Adipocyte (in vitro differentiated cells): Measurements from ENCODE around the gene PITPNM3.
A peak's percentile ranks its signal among the peaks of the same experiment; 100 is the strongest.

ENCODE experiments used
- DNase-seq: peaks from one replicate; pipeline ENCODE4 v3.0.0-alpha.2; 2015; ENCODE audit warnings: low read depth
- H3K27me3 ChIP-seq: replicated peaks from 2 replicates; pipeline ENCODE4 v1.7.0; 2013; ENCODE audit warnings: mild to moderate bottlenecking, low read length, moderate library complexity; ENCODE audit not compliant: control insufficient read depth, insufficient read depth
- H3K36me3 ChIP-seq: 2 replicates; pipeline ENCODE4 v1.7.0; 2013; ENCODE audit warnings: low read length, mild to moderate bottlenecking, moderate library complexity; ENCODE audit not compliant: control insufficient read depth, insufficient read depth, severe bottlenecking
- H3K4me1 ChIP-seq: 2 replicates; pipeline ENCODE4 v1.7.0; 2013; ENCODE audit warnings: mild to moderate bottlenecking, low read length, moderate library complexity; ENCODE audit not compliant: control insufficient read depth, insufficient read depth
- H3K4me3 ChIP-seq: 2 replicates; pipeline ENCODE4 v1.7.0; 2013; ENCODE audit warnings: mild to moderate bottlenecking, low read length, moderate library complexity
- H3K9ac ChIP-seq: 2 replicates; pipeline ENCODE4 v1.7.0; 2013; ENCODE audit warnings: mild to moderate bottlenecking, low read length, moderate library complexity
- H3K9me3 ChIP-seq: 2 replicates; pipeline ENCODE4 v1.7.0; 2013; ENCODE audit warnings: mild to moderate bottlenecking, low read length, moderate library complexity; ENCODE audit not compliant: control insufficient read depth

Gene PITPNM3

DNA sequence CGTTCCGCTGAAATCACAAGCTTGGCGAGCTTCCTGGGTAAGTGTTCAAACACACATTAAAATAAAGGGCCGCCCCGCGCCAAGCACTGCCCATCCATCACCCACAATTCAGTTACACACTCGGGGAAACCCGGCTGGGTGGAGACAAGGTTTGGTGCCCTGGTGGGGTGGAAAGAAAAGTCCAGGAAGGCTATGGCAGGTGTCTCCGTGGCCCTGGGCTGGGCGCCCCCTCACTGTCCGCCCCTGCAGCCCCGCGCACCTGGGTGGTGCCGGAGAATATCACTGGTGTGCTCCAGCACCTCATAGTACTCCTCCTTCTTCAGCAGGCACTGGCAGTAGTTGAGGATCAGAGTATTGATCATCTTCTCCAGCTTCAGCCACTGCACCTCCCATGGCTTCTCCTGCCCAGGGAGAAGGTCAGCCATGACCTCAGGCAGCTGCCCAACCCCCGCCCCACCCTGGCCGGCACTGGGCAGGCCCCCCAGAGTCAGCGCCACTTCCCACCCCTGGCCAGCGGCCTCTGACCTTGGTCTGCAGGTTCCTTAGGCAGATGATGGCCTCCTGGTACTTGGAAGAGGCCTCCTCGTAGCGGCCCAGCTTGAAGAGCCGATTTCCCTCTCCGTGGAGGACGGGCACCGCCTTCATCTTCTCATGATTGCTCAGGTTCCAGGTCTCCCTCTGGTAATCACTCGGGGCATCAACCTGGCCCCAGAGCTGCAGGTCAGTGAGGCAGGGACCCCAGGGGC is 129.8 kb downstream of the PITPNM3 start:
- Histone ChIP-seq H3K9ac (no peak overlapping the region), H3K4me1 (peaks cover 3% of the 10 kb centered on the region), H3K27me3 (peaks cover 10% of the 10 kb centered on the region), H3K9me3 (peaks cover 3% of the 10 kb centered on the region), H3K4me3 (no peak overlapping the region), H3K36me3 (no peaks in the 10 kb centered on the region)
- DNase-seq = no peak

DNA sequence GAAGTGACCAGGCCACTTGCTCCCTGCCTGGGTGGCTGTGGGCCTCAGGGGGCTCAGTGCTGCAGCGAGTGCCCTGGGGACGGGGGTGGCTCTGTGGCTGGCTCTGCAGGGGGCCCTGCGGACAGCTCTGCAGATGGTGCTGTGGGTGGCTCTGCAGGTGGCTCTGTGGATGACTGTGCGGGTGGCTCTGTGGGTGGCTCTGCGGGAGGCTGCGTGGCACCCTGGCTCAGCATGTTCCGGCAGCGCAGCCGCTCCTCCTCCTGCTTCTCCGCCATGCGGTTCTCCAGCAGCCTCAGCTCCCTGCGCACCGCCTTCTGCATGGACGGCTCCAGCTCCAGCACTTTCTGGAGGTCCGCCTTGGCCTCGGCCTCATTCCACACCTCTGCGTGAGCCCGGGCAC is 130.9 kb downstream of the PITPNM3 start:
- Histone ChIP-seq H3K4me1 (peaks cover 3% of the 10 kb centered on the region), H3K9me3 (no peaks in the 10 kb centered on the region), H3K4me3 (no peak overlapping the region), H3K27me3 (peaks cover 10% of the 10 kb centered on the region), H3K9ac (no peak overlapping the region), H3K36me3 (no peaks in the 10 kb centered on the region)
- no peak for DNase-seq

DNA sequence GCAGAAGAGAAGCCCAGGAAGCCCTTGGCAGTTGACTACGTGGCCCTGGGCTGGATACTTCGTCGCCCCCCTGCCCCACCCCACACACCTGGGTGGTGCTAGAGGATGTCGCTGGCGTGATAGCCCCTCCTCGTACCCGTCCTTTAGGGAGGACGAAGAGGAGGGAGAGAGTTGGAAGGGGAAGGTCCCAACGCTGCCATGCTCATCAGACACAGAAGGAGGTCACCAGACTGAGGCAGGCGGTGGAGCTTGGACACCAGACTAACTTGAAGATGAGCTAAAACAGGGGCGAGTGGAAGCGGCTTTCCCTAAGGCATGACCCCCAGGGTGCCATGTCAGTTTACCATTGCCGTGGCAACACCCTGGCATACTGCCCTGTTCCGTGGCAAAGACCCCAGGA is 132.4 kb downstream of the PITPNM3 start:
- H3K4me3 ChIP-seq = no peak overlapping the region
- H3K9ac ChIP-seq = no peak overlapping the region
- H3K4me1 ChIP-seq = peaks cover 3% of the 10 kb centered on the region
- no peak for DNase-seq
- peaks cover 15% of the 10 kb centered on the region for H3K27me3 ChIP-seq
- H3K9me3 ChIP-seq = no peaks in the 10 kb centered on the region
- H3K36me3 ChIP-seq = no peaks in the 10 kb centered on the region

DNA sequence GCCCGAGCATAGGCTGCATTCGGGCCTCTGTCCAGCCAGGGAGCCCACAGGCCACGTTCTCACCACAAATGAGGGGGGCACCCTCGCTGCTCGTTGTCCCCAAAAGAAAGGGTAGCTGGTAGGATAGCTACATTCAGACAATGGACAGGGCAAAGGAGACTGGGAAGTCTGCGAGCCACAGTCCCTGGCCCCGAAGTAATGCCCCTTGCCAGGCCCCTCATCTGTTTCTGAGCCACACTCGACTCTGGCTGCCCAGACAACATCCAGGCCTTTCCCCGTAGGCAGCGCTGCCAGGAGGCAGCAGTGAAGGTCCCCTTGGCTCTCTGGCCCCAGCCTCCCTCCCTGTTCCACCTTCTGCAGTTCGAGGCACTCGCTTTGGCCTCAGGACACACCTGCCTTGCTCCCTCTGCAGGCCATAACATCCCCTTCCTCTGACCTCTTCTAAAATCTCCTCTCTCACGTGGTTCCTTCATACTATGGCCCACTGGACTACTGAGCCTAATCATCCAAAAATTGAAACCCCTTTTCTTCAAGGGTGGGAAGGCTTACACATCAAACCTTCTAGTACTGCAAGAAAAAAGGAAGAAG is 133.6 kb downstream of the PITPNM3 start:
- Histone ChIP-seq H3K4me1 (peaks cover 3% of the 10 kb centered on the region), H3K4me3 (no peak overlapping the region), H3K9me3 (no peaks in the 10 kb centered on the region), H3K36me3 (no peaks in the 10 kb centered on the region), H3K9ac (no peak overlapping the region), H3K27me3 (peaks cover 15% of the 10 kb centered on the region)
- DNase-seq = no peak

DNA sequence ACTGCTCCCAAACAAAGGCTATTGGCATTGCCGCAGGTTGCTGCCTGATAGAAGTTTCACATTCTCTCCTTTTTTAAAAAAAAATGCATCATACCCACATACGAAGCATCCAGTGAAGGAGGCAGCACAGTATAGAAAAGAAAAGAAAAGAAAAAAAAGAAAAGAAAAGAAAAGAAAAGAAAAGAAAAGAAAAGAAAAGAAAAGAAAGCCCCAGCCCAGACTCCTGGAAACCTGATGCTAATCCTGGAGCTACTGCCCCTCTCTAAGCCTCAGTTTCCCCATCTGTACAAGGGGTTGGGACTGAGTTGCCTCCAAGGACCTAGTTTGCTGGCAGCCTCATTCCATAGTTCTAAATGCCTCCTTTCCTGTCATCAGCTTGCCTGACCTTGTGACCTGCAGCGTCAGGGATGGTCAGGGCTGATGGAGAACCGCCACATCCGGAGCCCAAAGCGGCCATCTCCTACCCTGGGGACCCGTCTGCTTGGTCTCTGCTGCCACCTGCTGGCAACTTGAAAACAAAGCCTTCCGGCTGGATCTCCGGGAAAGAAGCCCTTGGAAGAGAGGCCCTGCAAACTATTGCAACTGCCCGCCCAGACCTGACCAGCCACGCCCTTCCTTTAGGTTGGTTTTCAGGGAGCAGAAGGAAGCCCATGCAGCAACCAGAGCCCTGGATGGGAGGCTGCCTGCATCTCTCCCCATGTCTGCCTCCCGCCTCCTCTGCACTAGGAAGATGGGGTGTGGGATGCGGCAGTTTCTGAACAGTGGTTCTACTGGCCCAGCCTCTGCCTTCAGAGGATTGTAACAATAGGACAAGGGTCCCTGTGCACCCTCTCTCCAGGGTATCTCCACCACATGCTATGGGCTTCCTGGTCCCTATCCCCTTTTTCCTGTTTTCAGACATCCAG is 134.4 kb downstream of the PITPNM3 start:
- no peaks in the 10 kb centered on the region for H3K9me3 ChIP-seq
- no peak overlapping the region for H3K9ac ChIP-seq
- peak; percentile 90 for DNase-seq
- no peak overlapping the region for H3K4me3 ChIP-seq
- peaks cover 20% of the 10 kb centered on the region for H3K27me3 ChIP-seq
- H3K4me1 ChIP-seq = no peaks in the 10 kb centered on the region
- H3K36me3 ChIP-seq = no peaks in the 10 kb centered on the region

DNA sequence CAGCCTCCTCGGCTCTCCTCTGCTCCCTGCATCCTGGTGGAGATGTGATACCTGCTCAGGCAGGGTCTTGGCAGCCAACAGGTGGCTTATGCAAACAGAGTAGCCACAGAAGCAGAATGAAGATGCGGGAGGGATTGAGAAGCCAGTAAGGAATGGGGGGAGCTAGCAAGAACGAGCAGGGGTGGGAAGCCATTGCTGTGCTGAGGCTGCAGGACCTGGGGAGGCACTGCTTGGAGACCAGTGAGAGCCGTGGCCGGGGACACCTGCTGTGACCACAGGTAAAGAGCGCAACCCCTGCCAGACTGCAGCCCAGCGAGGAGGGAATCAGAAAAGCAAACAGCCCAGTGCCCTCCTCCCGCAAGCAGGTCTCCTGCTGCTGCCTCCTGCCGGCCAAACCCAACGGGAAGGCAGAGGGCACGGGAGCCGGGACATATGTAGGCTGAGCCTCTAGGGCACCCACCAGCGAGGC is 136.1 kb downstream of the PITPNM3 start:
- H3K4me1 ChIP-seq = no peaks in the 10 kb centered on the region
- H3K4me3 ChIP-seq = no peak overlapping the region
- H3K9me3 ChIP-seq = no peaks in the 10 kb centered on the region
- DNase-seq = peak; percentile 39
- peaks cover 26% of the 10 kb centered on the region for H3K27me3 ChIP-seq
- H3K36me3 ChIP-seq = no peaks in the 10 kb centered on the region
- H3K9ac ChIP-seq = no peak overlapping the region

DNA sequence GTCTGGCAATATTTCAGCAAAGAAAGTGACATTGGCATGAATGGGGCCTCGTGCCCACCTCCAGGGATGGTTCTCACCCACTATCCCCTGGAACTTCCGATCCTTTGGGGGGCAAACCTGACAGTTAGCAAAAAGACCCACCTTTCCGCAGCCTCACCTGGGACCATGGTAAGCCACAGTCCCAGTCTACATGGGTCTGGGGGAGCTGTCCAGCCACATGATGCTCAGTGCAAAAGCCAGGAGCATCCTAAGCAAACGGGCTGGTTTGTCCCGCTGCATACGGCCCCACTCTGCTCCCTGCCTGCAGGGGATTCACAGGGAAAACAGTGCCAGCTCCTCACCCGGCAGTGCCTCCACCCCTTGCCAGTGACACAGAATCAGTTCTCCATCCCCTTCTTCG is 140.7 kb downstream of the PITPNM3 start:
- Histone ChIP-seq H3K36me3 (no peaks in the 10 kb centered on the region), H3K9me3 (no peaks in the 10 kb centered on the region), H3K4me1 (no peaks in the 10 kb centered on the region), H3K9ac (no peak overlapping the region), H3K27me3 (peaks cover 37% of the 10 kb centered on the region), H3K4me3 (no peak overlapping the region)
- no peak for DNase-seq

DNA sequence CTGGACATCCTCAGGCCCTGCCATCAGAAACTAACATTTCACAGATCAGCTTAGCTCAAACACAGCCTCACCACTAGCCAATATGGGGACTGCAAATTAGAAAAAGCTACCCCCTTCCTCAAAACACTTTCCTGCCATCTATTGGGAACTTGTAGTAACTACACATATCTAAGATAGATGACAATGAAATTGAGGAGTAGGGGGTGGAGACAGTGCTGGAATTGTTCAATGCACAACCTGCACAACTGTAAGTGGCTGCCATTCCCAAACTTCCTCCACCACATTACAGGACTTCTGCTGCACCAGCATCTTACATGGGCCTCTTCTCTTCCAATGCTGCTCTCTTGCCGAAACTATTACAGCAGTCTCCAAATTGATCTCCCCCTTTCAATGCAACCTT is 143.3 kb downstream of the PITPNM3 start:
- peak; percentile 67 for DNase-seq
- H3K27me3 ChIP-seq = peaks cover 37% of the 10 kb centered on the region
- no peaks in the 10 kb centered on the region for H3K4me1 ChIP-seq
- no peak overlapping the region for H3K4me3 ChIP-seq
- no peaks in the 10 kb centered on the region for H3K36me3 ChIP-seq
- no peak overlapping the region for H3K9ac ChIP-seq
- no peaks in the 10 kb centered on the region for H3K9me3 ChIP-seq

DNA sequence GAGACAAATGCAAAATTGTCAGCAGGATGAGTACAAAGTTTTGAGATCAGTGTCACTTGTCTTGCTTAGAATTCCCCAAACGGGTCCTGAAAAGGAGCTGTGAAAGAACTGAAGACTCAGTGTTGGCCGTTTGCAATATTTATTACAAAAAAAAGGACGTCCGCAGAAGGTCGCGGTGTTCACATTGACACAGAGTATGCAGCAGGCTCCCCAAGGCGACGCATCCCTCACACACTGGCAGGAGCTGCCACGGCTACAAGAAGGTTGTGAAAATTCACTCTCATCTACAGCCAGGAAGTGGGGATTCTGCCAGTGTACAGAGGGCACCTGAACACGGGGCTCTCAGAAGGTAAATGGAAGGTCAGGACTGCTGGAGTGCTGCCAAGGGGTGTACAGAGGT is 147.6 kb downstream of the PITPNM3 start:
- peaks cover 42% of the 10 kb centered on the region for H3K27me3 ChIP-seq
- H3K4me3 ChIP-seq = no peak overlapping the region
- no peaks in the 10 kb centered on the region for H3K36me3 ChIP-seq
- H3K9me3 ChIP-seq = peaks cover 3% of the 10 kb centered on the region
- no peak for DNase-seq
- no peak overlapping the region for H3K9ac ChIP-seq
- no peaks in the 10 kb centered on the region for H3K4me1 ChIP-seq

DNA sequence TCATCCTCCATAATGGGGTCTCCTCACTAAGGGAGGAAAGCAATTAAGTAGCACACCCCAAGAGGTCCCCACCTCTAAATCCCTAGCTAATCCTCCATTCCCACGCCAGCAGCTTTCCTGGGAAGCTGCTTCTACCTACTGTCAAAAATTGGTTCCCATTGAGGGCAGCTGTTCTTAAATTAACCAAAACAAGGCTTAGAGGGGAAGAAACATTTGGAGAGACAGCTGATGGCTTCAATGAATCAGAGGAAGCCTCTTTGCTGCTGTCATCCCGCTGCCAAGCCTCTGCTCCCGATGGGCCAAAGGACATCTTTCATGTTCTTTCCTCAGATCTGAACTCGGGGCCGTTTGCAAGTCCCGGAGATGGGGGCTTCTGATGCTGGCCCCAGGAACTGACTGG is 148.1 kb downstream of the PITPNM3 start:
- Histone ChIP-seq H3K9me3 (peaks cover 3% of the 10 kb centered on the region), H3K36me3 (no peaks in the 10 kb centered on the region), H3K4me1 (no peaks in the 10 kb centered on the region), H3K9ac (no peak overlapping the region), H3K27me3 (peaks cover 42% of the 10 kb centered on the region), H3K4me3 (no peak overlapping the region)
- DNase-seq = no peak

DNA sequence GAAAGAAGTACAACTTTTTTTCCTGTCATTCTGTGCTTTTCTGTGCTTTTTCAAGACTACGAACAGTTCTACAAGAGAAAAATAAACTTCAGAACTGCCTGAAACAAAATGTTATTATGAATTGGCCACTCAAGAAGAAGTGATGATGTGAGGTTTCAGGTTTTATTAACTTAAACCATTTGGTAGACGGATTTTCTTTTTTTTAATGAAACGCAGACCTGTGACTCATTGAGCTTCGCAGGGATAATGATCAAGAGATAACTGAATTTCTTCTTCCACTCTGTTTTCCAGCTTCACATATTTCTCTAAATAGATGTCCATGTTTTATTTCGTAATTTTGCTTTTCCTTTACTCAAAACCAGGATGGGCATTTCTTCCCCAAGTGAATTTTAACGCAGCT is 154.1 kb downstream of the PITPNM3 start:
- H3K9me3 ChIP-seq = peaks cover 16% of the 10 kb centered on the region
- peaks cover 33% of the 10 kb centered on the region for H3K27me3 ChIP-seq
- no peak overlapping the region for H3K9ac ChIP-seq
- no peaks in the 10 kb centered on the region for H3K4me1 ChIP-seq
- H3K4me3 ChIP-seq = no peak overlapping the region
- no peaks in the 10 kb centered on the region for H3K36me3 ChIP-seq
- peak; percentile 8 for DNase-seq
